H1 (cell line): ENCODE data around the gene CDK5RAP3. TPM values are rescaled to one million over a fixed set of nuclear protein-coding genes. Genes with fewer than 3 reads are reported as not detected.

Source experiments
- CTCF ChIA-PET: fragments of 300-600 bp; sonication (Branson Sonifier 250); formaldehyde crosslinking; loops from one replicate; lab custom pipeline; 2021; ENCODE audit not compliant: partially characterized antibody; lab: Charles Lee
- POLR2A ChIA-PET: fragments of 300-600 bp; sonication (Branson Sonifier 250); formaldehyde crosslinking; loops from one replicate; lab custom pipeline; 2021; ENCODE audit warnings: inconsistent platforms; ENCODE audit not compliant: partially characterized antibody; lab: Charles Lee
- DNase-seq, 2 experiments: peaks; one replicate each; pipeline versions ENCODE4 v3.0.0 to v3.0.0-alpha.2; 2010 to 2022; ENCODE audit warnings: low spot score in 2 of 2, low read depth in 1 of 2, mixed read lengths in 1 of 2
- FAIRE-seq: peaks from 2 replicates; lab custom pipeline; 2011; peaks lifted over from hg19 to GRCh38; lab: Jason Lieb, UNC
- H2AFZ ChIP-seq: 2 replicates; pipeline ENCODE4 v1.8.1; 2012; ENCODE audit warnings: low read length, inconsistent platforms
- H2AK5ac ChIP-seq: 2 replicates; pipeline ENCODE4 v1.6.1; 2013; ENCODE audit warnings: low read depth, low read length
- H2BK120ac ChIP-seq: replicated peaks from 2 replicates; pipeline ENCODE3; 2013; ENCODE audit warnings: low read depth, low read length, inconsistent platforms
- H2BK12ac ChIP-seq: 2 replicates; pipeline ENCODE4 v1.6.1; 2013; ENCODE audit warnings: low read depth, low read length
- H2BK15ac ChIP-seq: 2 replicates; pipeline ENCODE4 v1.6.1; 2013; ENCODE audit warnings: low read length
- H2BK20ac ChIP-seq: 2 replicates; pipeline ENCODE4 v1.6.1; 2013; ENCODE audit warnings: low read length
- H2BK5ac ChIP-seq: 2 replicates; pipeline ENCODE4 v1.6.1; 2013; ENCODE audit warnings: low read depth, low read length
- H3K14ac ChIP-seq: 2 replicates; pipeline ENCODE4 v1.6.1; 2013; ENCODE audit warnings: inconsistent platforms; ENCODE audit not compliant: insufficient read length
- H3K18ac ChIP-seq: 2 replicates; pipeline ENCODE4 v1.6.1; 2013; ENCODE audit warnings: low read length; ENCODE audit errors: extremely low read depth
- H3K23ac ChIP-seq: 2 replicates; pipeline ENCODE4 v1.6.1; 2013; ENCODE audit warnings: inconsistent platforms; ENCODE audit not compliant: insufficient read length
- H3K23me2 ChIP-seq: 2 replicates; pipeline ENCODE4 v1.6.1; 2013; ENCODE audit warnings: low read depth, low read length
- H3K27ac ChIP-seq: 2 replicates; pipeline ENCODE4 v1.6.1; 2011; ENCODE audit warnings: low read depth, low read length, inconsistent platforms
- H3K27me3 ChIP-seq, 4 experiments: replicated peaks in 1 of 4; 1 replicate in 1 of 4; 2 replicates in 3 of 4; pipeline versions ENCODE4 v1.6.1 to v1.8.1; 2011 to 2013; ENCODE audit warnings: low read length in 3 of 4, mild to moderate bottlenecking in 3 of 4, inconsistent platforms in 2 of 4, mixed read lengths in 2 of 4, moderate library complexity in 1 of 4; ENCODE audit not compliant: control insufficient read depth in 3 of 4, insufficient read depth in 3 of 4; ENCODE audit errors: extremely low read depth in 1 of 4
- H3K36me3 ChIP-seq, 4 experiments: 2 replicates each; pipeline versions ENCODE4 v1.6.1 to v1.8.1; 2011 to 2013; ENCODE audit warnings: mild to moderate bottlenecking in 4 of 4, low read length in 3 of 4, moderate library complexity in 2 of 4, control low read depth in 1 of 4, inconsistent platforms in 1 of 4; ENCODE audit not compliant: insufficient read depth in 4 of 4, control insufficient read depth in 2 of 4
- H3K4ac ChIP-seq: replicated peaks from 2 replicates; pipeline ENCODE3; 2013; ENCODE audit warnings: low read length, low read depth, mixed read lengths, inconsistent platforms; ENCODE audit not compliant: insufficient read length
- H3K4me1 ChIP-seq, 4 experiments: replicated peaks in 1 of 4; 1 replicate in 1 of 4; 2 replicates in 3 of 4; pipeline versions ENCODE4 v1.6.1 to v1.8.1; 2011 to 2013; ENCODE audit warnings: low read length in 3 of 4, inconsistent platforms in 2 of 4, mixed read lengths in 1 of 4; ENCODE audit not compliant: insufficient read depth in 4 of 4, control insufficient read depth in 3 of 4
- H3K4me2 ChIP-seq, 2 experiments: 2 replicates each; pipeline versions ENCODE4 v1.6.1 to v1.8.1; 2011 to 2013; ENCODE audit warnings: low read depth in 2 of 2, low read length in 2 of 2, control low read depth in 1 of 2, inconsistent platforms in 1 of 2, mild to moderate bottlenecking in 1 of 2; ENCODE audit not compliant: insufficient read depth in 1 of 2
- H3K4me3 ChIP-seq, 4 experiments: fragments of 200-600, 300-600 bp in 1 of 4; sonication (generic), shearing (Covaris generic), sonication (Bioruptor Twin) in 1 of 4; 2 replicates each; pipeline versions ENCODE4 v1.5.1 to v1.8.1; 2011 to 2016; ENCODE audit warnings: low read length in 4 of 4, low read depth in 3 of 4, control low read depth in 2 of 4, inconsistent platforms in 2 of 4, mild to moderate bottlenecking in 2 of 4, mixed read lengths in 1 of 4, moderate library complexity in 1 of 4; ENCODE audit not compliant: insufficient read depth in 2 of 4; ENCODE audit errors: extremely low read depth in 1 of 4
- H3K56ac ChIP-seq: replicated peaks from 2 replicates; pipeline ENCODE3; 2013; ENCODE audit warnings: low read depth, mild to moderate bottlenecking, mixed read lengths, low read length, inconsistent platforms; ENCODE audit not compliant: insufficient read length
- H3K79me1 ChIP-seq: 2 replicates; pipeline ENCODE4 v1.6.1; 2013; ENCODE audit warnings: low read depth, low read length, control low read depth
- H3K79me2 ChIP-seq, 2 experiments: 2 replicates each; pipeline versions ENCODE4 v1.6.1 to v1.8.1; 2012 to 2013; ENCODE audit warnings: low read length in 2 of 2, mild to moderate bottlenecking in 2 of 2, inconsistent platforms in 1 of 2; ENCODE audit not compliant: insufficient read depth in 2 of 2, control insufficient read depth in 1 of 2
- H3K9ac ChIP-seq, 4 experiments: replicated peaks in 1 of 4; 1 replicate in 1 of 4; 2 replicates in 3 of 4; pipeline versions ENCODE4 v1.6.1 to v1.8.1; 2011 to 2013; ENCODE audit warnings: low read depth in 3 of 4, low read length in 3 of 4, control low read depth in 2 of 4, mild to moderate bottlenecking in 2 of 4, moderate library complexity in 2 of 4, inconsistent platforms in 1 of 4; ENCODE audit errors: extremely low read depth in 1 of 4
- H3K9me3 ChIP-seq, 2 experiments: 2 replicates each; pipeline versions ENCODE4 v1.6.1 to v1.8.1; 2012 to 2013; ENCODE audit warnings: mild to moderate bottlenecking in 2 of 2, moderate library complexity in 2 of 2, control low read depth in 1 of 2, inconsistent platforms in 1 of 2, low read depth in 1 of 2, low read length in 1 of 2, mixed read lengths in 1 of 2; ENCODE audit not compliant: insufficient read depth in 2 of 2
- H4K20me1 ChIP-seq, 2 experiments: replicated peaks in 1 of 2; 2 replicates each; pipeline versions ENCODE3 to v1.8.1; 2011 to 2013; ENCODE audit warnings: inconsistent platforms in 2 of 2, low read length in 2 of 2, mild to moderate bottlenecking in 1 of 2; ENCODE audit not compliant: insufficient read depth in 2 of 2, control insufficient read depth in 1 of 2
- H4K5ac ChIP-seq: 2 replicates; pipeline ENCODE4 v1.6.1; 2013; ENCODE audit warnings: low read length, low read depth, mixed read lengths, inconsistent platforms; ENCODE audit not compliant: insufficient read length
- H4K8ac ChIP-seq: 2 replicates; pipeline ENCODE4 v1.8.0; 2013; ENCODE audit warnings: mild to moderate bottlenecking, moderate library complexity, low read length, inconsistent platforms; ENCODE audit not compliant: insufficient read depth; ENCODE audit errors: extremely low read depth
- H4K91ac ChIP-seq: replicated peaks from 2 replicates; pipeline ENCODE3; 2013; ENCODE audit warnings: low read length, mixed read lengths, inconsistent platforms; ENCODE audit not compliant: insufficient read length
- BCL11A ChIP-seq, 2 experiments: IDR thresholded peaks; one replicate each; pipeline ENCODE4 v1.6.1; 2011; ENCODE audit warnings: low read depth in 2 of 2, low read length in 2 of 2, mild to moderate bottlenecking in 2 of 2
- EP300 ChIP-seq, 2 experiments: IDR thresholded peaks; 1 replicate in 1 of 2; 2 replicates in 1 of 2; pipeline ENCODE4 v1.6.1; 2011 to 2012; ENCODE audit warnings: low read depth in 2 of 2, low read length in 2 of 2, mild to moderate bottlenecking in 2 of 2, borderline replicate concordance in 1 of 2, inconsistent platforms in 1 of 2, moderate library complexity in 1 of 2
- NANOG ChIP-seq: IDR thresholded peaks from 2 replicates; pipeline ENCODE4 v1.6.1; 2011; ENCODE audit warnings: low read length, low read depth, mild to moderate bottlenecking, inconsistent platforms; ENCODE audit not compliant: insufficient read depth, poor library complexity, severe bottlenecking
- RXRA ChIP-seq: IDR thresholded peaks from 2 replicates; pipeline ENCODE4 v1.6.1; 2011; ENCODE audit warnings: low read depth, mild to moderate bottlenecking, low read length, moderate library complexity; ENCODE audit not compliant: insufficient read depth
- WGBS, 2 experiments: shearing (Covaris generic) in 1 of 2; methylation state at CpG; one replicate each; pipeline versions ENCODE4 v1.1.6 to v1.1.7; 2013 to 2015; ENCODE audit warnings: low lambda C conversion rate in 2 of 2, mixed read lengths in 2 of 2, inconsistent platforms in 1 of 2, low coverage in 1 of 2, missing lambda C conversion rate in 1 of 2; ENCODE audit not compliant: insufficient replicate concordance in 2 of 2, insufficient coverage in 1 of 2, insufficient read length in 1 of 2; ENCODE audit errors: extremely low coverage in 1 of 2, missing lambda C conversion rate in 1 of 2; 5-methylcytosine and 5-hydroxymethylcytosine counted together
- polyA plus RNA-seq, 7 experiments: library from polyadenylated mRNA; depleted of rRNA in 3 of 7; stranded (reverse) in 5 of 7; unstranded in 2 of 7; fragments of >200 nt in 5 of 7; fragments of 200-250 nt in 2 of 7; gene quantifications; 1 replicate in 5 of 7; 2 replicates in 1 of 7; 4 replicates in 1 of 7; pipeline versions ENCODE4 v1.2.1 to v1.2.3, GENCODE V29; 2011 to 2013; ENCODE audit warnings: missing spikeins in 2 of 7, mixed read lengths in 2 of 7
- total RNA-seq: library from RNA; stranded (reverse); fragmentation: NEBNext Ultra II Directional; extraction: Animal tissue kit (Norgen Biotek cat#: 25700); gene quantifications from 2 replicates; pipeline ENCODE4 v1.2.1, GENCODE V29; 2021

CDK5RAP3 gene
- total and polyA plus RNA-seq, 2 of the 8 experiments (the other 6 are each of a cell fraction or from before 2014, with no cell fraction given) = 88.2 to 93.2 TPM

DNA sequence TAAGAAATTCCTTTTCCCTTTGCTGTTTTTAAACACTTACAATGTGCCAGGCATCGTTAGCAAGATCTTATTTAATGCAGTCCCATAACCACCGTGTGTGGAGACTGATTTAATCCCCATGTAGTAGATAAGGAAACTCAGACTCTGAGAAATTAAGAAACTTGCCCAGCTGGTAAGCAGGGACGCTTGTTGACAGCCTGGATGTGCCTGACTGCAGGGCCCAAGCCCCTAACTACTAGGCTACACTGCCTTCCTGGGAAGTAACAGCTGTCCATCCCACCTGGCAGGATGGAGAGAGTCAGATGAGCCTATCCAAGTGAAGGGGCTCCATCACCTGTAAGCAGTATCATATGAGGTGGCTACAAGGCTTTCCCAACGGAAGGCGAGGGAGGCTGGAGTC is 23.1 kb downstream of the CDK5RAP3 start:
- H2BK20ac ChIP-seq = peak overlapping the region; percentile 89; the same call in 1 of the 2 replicates
- H3K79me1 ChIP-seq = no peaks in the 10 kb centered on the region
- no peak for DNase-seq
- H4K5ac ChIP-seq = no peak overlapping the region
- peak overlapping the region; percentile 80; the same call in 1 of the 2 replicates for H2BK5ac ChIP-seq
- no peaks in the 10 kb centered on the region for H3K23me2 ChIP-seq
- 94% methylated on average over 5 of the region's 5 CpGs; no CpG with 5 or more reads in 1 of the 2 experiments for WGBS, 2 experiments
- H3K9me3 ChIP-seq = no peaks in the 10 kb centered on the region
- no peak overlapping the region for H2BK120ac ChIP-seq
- H3K36me3 ChIP-seq = no peaks in the 10 kb centered on the region
- H3K27me3 ChIP-seq = no peaks in the 10 kb centered on the region
- ChIA-PET POLR2A (interaction anchor here (0.9 to 3.1 kb wide), 5 partner anchors 9 to 23 kb away, joined by 3 to 12 read pairs (median 6); partner anchors contain the start of gene CDK5RAP3), CTCF (interaction anchor here (0.6 to 16.0 kb wide), 7 partner anchors 10 to 275 kb away, joined by 3 to 288 read pairs (median 7); no protein-coding TSS in a partner anchor)
- TF ChIP-seq RXRA (no peak), NANOG (no peak), EP300 (IDR thresholded peaks at IDR 0.05; ENCODE audit: borderline replicate concordance in 1 of 2, low read depth in 2 of 2, low read length in 2 of 2) (no peak), BCL11A (IDR thresholded peaks at IDR 0.05; ENCODE audit: low read depth in 2 of 2, low read length in 2 of 2) (no peak)
- no peak overlapping the region for H3K4me3 ChIP-seq
- H3K79me2 ChIP-seq = no peaks in the 10 kb centered on the region
- H4K20me1 ChIP-seq = no peaks in the 10 kb centered on the region
- no peak for FAIRE-seq
- H2AFZ ChIP-seq = no peak overlapping the region
- H3K14ac ChIP-seq = no peak overlapping the region
- H4K8ac ChIP-seq = no peak overlapping the region
- H3K4me1 ChIP-seq = peaks cover 14 to 31% (median 23%) of the 10 kb centered on the region in 4 experiments
- no peak overlapping the region for H3K4me2 ChIP-seq
- H3K4ac ChIP-seq = no peak overlapping the region
- H3K56ac ChIP-seq = no peak overlapping the region
- H3K23ac ChIP-seq = no peak overlapping the region
- no peak overlapping the region for H3K9ac ChIP-seq
- peak overlapping the region; percentile 84; the same call in 1 of the 2 replicates for H2AK5ac ChIP-seq
- H3K27ac ChIP-seq = no peak overlapping the region
- no peak overlapping the region for H3K18ac ChIP-seq
- no peak overlapping the region for H4K91ac ChIP-seq
- H2BK12ac ChIP-seq = no peak overlapping the region
- H2BK15ac ChIP-seq = peak overlapping the region; percentile 90; the same call in 1 of the 2 replicates
